Right lobe of liver (tissue), 6 donors: Measurements from ENCODE around the gene NPDC1. TPM values are rescaled to one million over a fixed set of nuclear protein-coding genes. Genes with fewer than 3 reads are reported as not detected.

ENCODE experiments used
- ATAC-seq, 4 donors: fragments of 200-7000 bp; cut with Tn5 transposase; one replicate each; pipeline ENCODE4 v1.9.1; 2020; ENCODE audit warnings: mild to moderate bottlenecking in 4 of 4, moderate library complexity in 4 of 4
- DNase-seq, 3 donors: peaks; one replicate each; pipeline ENCODE4 v3.0.0-alpha.2; 2020
- H3K27ac ChIP-seq, 3 donors: fragments of 200-600 bp; one replicate each; pipeline ENCODE4 v1.8.0; 2022
- H3K27me3 ChIP-seq, 2 donors: fragments of 200-600 bp; one replicate each; pipeline ENCODE4 v1.8.0; 2022
- H3K36me3 ChIP-seq, 4 donors: fragments of 200-600 bp; sonication (generic) in 1 of 4; one replicate each; pipeline versions ENCODE4 v1.5.1 to v1.8.0; 2017 to 2022; ENCODE audit warnings: control low read depth in 1 of 4
- H3K4me1 ChIP-seq, 4 donors: fragments of 200-600 bp; sonication (generic) in 1 of 4; one replicate each; pipeline versions ENCODE4 v1.5.1 to v1.8.0; 2017 to 2022; ENCODE audit warnings: control low read depth in 1 of 4
- H3K4me3 ChIP-seq, 3 donors: fragments of 200-600 bp; one replicate each; pipeline ENCODE4 v1.8.0; 2022
- H3K9me3 ChIP-seq, 4 donors: fragments of 200-600 bp; sonication (generic) in 1 of 4; one replicate each; pipeline versions ENCODE4 v1.5.1 to v1.8.0; 2017 to 2022; ENCODE audit warnings: control low read depth in 1 of 4
- CTCF ChIP-seq, 4 donors: fragments of 200-600 bp in 3 of 4; fragments of 450-650 bp in 1 of 4; IDR thresholded peaks; one replicate each; pipeline versions ENCODE4 v1.5.1 to v1.8.0; 2016 to 2022; ENCODE audit warnings: antibody characterized with exemption in 4 of 4, mild to moderate bottlenecking in 2 of 4
- POLR2A ChIP-seq: fragments of 450-650 bp; IDR thresholded peaks from one replicate; pipeline ENCODE4 v1.6.1; 2017; ENCODE audit warnings: antibody characterized with exemption, mild to moderate bottlenecking
- WGBS: methylation state at CpG from one replicate; pipeline ENCODE4 v1.1.6; 2018; ENCODE audit warnings: low coverage, low lambda C conversion rate; ENCODE audit not compliant: insufficient coverage; ENCODE audit errors: missing lambda C conversion rate; 5-methylcytosine and 5-hydroxymethylcytosine counted together
- intact Hi-C, 2 donors: fragments of 100-400 bp; cut with DNase I; formaldehyde crosslinking; loops; one replicate each; pipeline versions ENCODE4 v1.11.2 to v1.14.1; 2022
- total RNA-seq, 6 experiments: library from RNA; depleted of rRNA in 2 of 6; stranded (reverse); fragments of >200 nt in 2 of 6; fragmentation: NEBNext Ultra II Directional in 3 of 6; extraction: Animal tissue kit (Norgen Biotek cat#: 25700) in 3 of 6; gene quantifications; one replicate each; pipeline versions ENCODE4 v1.1.0 to v1.2.4, GENCODE V29; 2016 to 2023
- donor health status: DM: no; HTN: yes; CAD: no.
- donor health status: DM: no; HTN: no; CAD: no.
- donor health status: DM: no; HTN: no; CAD: no.
- donor health status: DM: no; HTN: yes; CAD: no.
- donor health status: DM: no; HTN: yes; CAD: no.

NPDC1 gene
- total RNA-seq, 6 experiments from 2014 or later, result 9.3 to 14.9 (median 12.2) TPM

- Histone ChIP-seq H3K4me3 (no peak overlapping the region), H3K9me3 (no peaks in the 10 kb centered on the region), H3K4me1 (peaks cover 0 to 3% (median 0%) of the 10 kb centered on the region in 4 donors), H3K27ac (no peak overlapping the region), H3K27me3 (peaks cover 0 to 14% of the 10 kb centered on the region in 2 donors), H3K36me3 (no peaks in the 10 kb centered on the region)
- ATAC-seq, result no peak
- 45% methylated on average over 8 of the region's 26 CpGs for WGBS
- DNase-seq, result no peak
- TF ChIP-seq POLR2A (no peak), CTCF (IDR thresholded peaks at IDR 0.05) (no peak)
- intact Hi-C loops, result no loop called here
Observed at GRCh38 chr9:137066096-137066861, 20.3 kb upstream of the NPDC1 start.

- Histone ChIP-seq H3K27ac (no peak overlapping the region), H3K27me3 (peaks cover 0 to 14% of the 10 kb centered on the region in 2 donors), H3K36me3 (no peaks in the 10 kb centered on the region), H3K4me3 (no peak overlapping the region), H3K4me1 (no peaks in the 10 kb centered on the region), H3K9me3 (no peaks in the 10 kb centered on the region)
- DNase-seq, result no peak
- intact Hi-C loops, result no loop called here
- 35% methylated on average over 8 of the region's 23 CpGs for WGBS
- ATAC-seq, result no peak
- TF ChIP-seq POLR2A (no peak), CTCF (IDR thresholded peaks at IDR 0.05) (no peak)
Observed at GRCh38 chr9:137065336-137065967, 19.5 kb upstream of the NPDC1 start.

- TF ChIP-seq POLR2A (no peak), CTCF (IDR thresholded peaks at IDR 0.05) (no peak)
- 20% methylated on average over 1 of the region's 12 CpGs for WGBS
- DNase-seq (no peak), ATAC-seq (no peak)
- Histone ChIP-seq H3K9me3 (no peaks in the 10 kb centered on the region), H3K4me3 (no peak overlapping the region), H3K27ac (no peak overlapping the region), H3K36me3 (no peaks in the 10 kb centered on the region), H3K27me3 (peaks cover 0 to 14% of the 10 kb centered on the region in 2 donors), H3K4me1 (no peaks in the 10 kb centered on the region)
- intact Hi-C loops, result no loop called here
Observed at GRCh38 chr9:137064880-137065164, 18.8 kb upstream of the NPDC1 start.

GRCh38 chr9:137064027-137064879, 18.3 kb upstream of the NPDC1 start:
- intact Hi-C loops, result no loop called here
- Histone ChIP-seq H3K27ac (no peak overlapping the region), H3K4me1 (no peaks in the 10 kb centered on the region), H3K4me3 (no peak overlapping the region), H3K27me3 (peaks cover 0 to 8% of the 10 kb centered on the region in 2 donors), H3K9me3 (no peaks in the 10 kb centered on the region), H3K36me3 (no peaks in the 10 kb centered on the region)
- DNase-seq (peak; percentile 70 to 82 (median 77)), ATAC-seq (peak; percentile 73 to 88 (median 82))
- TF ChIP-seq POLR2A, result no peak
- TF ChIP-seq CTCF (IDR thresholded peaks at IDR 0.05), result peak; percentile 91 to 98 (median 92)
- 0% methylated on average over 2 of the region's 55 CpGs for WGBS
